HFFc6 (cell line): ENCODE results near the gene COX6B2. TPM values are rescaled to one million over a fixed set of nuclear protein-coding genes. Genes with fewer than 3 reads are reported as not detected.

Source experiments
- DNase-seq: peaks from one replicate; pipeline ENCODE4 v3.0.0-alpha.2; 2018
- H3K27ac Mint-ChIP-seq: 2 replicates; pipeline ENCODE4 v1.8.0; 2020; ENCODE audit warnings: mild to moderate bottlenecking, mixed read lengths
- H3K27me3 Mint-ChIP-seq: 2 replicates; pipeline ENCODE4 v1.8.0; 2021; ENCODE audit warnings: mild to moderate bottlenecking, moderate library complexity, mixed read lengths; ENCODE audit not compliant: insufficient read depth
- H3K36me3 Mint-ChIP-seq: 2 replicates; pipeline ENCODE4 v1.8.0; 2021; ENCODE audit warnings: low read depth, mixed read lengths
- H3K4me1 Mint-ChIP-seq: 2 replicates; pipeline ENCODE4 v1.8.0; 2020; ENCODE audit warnings: low read depth, mixed read lengths
- H3K4me3 Mint-ChIP-seq: 2 replicates; pipeline ENCODE4 v1.8.0; 2020; ENCODE audit warnings: mild to moderate bottlenecking, moderate library complexity, mixed read lengths
- H3K9me3 Mint-ChIP-seq: 2 replicates; pipeline ENCODE4 v1.8.0; 2020; ENCODE audit warnings: mild to moderate bottlenecking, mixed read lengths
- total RNA-seq, 6 experiments: library from RNA; stranded (reverse); fragmentation: NEBNext Ultra II Directional; extraction: Animal tissue kit (Norgen Biotek cat#: 25700); gene quantifications; 2 replicates in 1 of 6; 3 replicates in 5 of 6; pipeline ENCODE4 v1.2.3, GENCODE V29; 2021
- TF ChIP-seq, protein P1 (sequence below): fragments of 200-600 bp; sonication (generic); IDR thresholded peaks from 2 replicates; pipeline ENCODE4 v1.5.0; 2021; ENCODE audit warnings: antibody characterized with exemption, mild to moderate bottlenecking

Gene COX6B2
- total RNA-seq, 6 experiments from 2014 or later = not detected

DNA sequence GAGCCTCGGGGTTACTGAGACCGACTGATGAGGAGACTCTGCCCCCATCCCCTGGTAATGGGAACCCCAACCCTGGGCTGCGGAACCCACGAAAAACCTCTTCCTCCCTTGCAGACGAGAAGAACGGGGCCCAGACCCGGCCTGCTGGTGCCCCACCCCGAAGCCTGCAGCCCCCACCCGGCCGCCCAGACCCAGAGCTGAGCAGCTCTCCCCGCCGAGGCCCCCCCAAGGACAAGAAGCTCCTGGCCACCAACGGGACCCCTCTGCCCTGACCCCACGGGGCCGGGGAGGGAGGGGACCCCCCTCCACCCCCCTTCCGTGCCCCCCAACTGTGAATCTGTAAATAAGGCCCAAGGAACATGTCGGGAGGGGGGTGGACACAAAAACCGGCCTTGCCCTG is 42.7 kb downstream of the COX6B2 start:
- Mint-ChIP-seq H3K27me3 (peaks cover 3% of the 10 kb centered on the region), H3K27ac (no peak overlapping the region), H3K36me3 (peaks cover 9% of the 10 kb centered on the region; the same call in 1 of the 2 replicates), H3K4me1 (no peaks in the 10 kb centered on the region), H3K4me3 (no peak overlapping the region), H3K9me3 (no peaks in the 10 kb centered on the region)
- no peak for DNase-seq
- TF ChIP-seq, protein P1, sequence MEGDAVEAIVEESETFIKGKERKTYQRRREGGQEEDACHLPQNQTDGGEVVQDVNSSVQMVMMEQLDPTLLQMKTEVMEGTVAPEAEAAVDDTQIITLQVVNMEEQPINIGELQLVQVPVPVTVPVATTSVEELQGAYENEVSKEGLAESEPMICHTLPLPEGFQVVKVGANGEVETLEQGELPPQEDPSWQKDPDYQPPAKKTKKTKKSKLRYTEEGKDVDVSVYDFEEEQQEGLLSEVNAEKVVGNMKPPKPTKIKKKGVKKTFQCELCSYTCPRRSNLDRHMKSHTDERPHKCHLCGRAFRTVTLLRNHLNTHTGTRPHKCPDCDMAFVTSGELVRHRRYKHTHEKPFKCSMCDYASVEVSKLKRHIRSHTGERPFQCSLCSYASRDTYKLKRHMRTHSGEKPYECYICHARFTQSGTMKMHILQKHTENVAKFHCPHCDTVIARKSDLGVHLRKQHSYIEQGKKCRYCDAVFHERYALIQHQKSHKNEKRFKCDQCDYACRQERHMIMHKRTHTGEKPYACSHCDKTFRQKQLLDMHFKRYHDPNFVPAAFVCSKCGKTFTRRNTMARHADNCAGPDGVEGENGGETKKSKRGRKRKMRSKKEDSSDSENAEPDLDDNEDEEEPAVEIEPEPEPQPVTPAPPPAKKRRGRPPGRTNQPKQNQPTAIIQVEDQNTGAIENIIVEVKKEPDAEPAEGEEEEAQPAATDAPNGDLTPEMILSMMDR = no peak

DNA sequence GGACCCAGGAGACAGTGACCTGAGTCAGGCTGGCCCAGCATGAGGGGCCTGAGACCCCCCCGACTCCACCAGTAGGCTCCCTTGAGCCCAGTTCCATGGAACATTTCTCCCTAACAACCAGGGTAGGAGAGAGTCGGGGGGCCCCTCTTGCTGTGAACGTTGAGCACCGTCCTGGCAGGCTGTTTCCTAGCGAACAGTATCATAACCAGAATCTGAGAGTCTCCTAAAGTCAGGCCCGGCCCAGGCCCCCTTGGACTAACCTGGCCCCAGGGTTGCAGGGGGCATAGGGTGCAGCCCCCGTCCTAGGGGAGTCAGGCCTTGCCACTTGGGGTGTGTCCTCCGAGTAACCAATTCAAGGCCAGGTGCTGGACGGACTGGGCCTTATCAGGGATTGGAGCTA is 43.1 kb downstream of the COX6B2 start:
- TF ChIP-seq, protein P1 = no peak
- no peak overlapping the region for H3K27ac Mint-ChIP-seq
- H3K9me3 Mint-ChIP-seq = no peaks in the 10 kb centered on the region
- peaks cover 3% of the 10 kb centered on the region for H3K27me3 Mint-ChIP-seq
- peaks cover 13% of the 10 kb centered on the region; the same call in 1 of the 2 replicates for H3K36me3 Mint-ChIP-seq
- no peak overlapping the region for H3K4me3 Mint-ChIP-seq
- H3K4me1 Mint-ChIP-seq = no peaks in the 10 kb centered on the region
- no peak for DNase-seq

DNA sequence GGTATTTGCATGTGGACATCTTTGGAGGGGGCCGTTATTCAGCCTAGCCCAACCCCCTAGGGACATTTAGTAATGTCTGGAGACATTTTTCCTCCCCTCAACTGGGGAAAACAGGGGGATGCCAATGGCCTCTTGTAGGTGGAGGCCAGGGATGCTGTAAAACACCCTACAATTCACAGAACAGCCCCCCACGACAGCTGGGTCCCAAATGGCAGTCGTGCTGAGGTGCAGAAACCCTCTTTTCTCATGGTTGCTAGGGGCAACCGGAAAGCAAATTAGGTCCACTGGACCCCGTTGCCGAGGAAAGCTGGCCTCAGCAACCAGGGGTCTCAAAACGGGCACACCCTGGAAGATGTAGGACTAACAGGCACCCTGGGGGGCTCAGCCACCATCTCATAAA is 44.0 kb downstream of the COX6B2 start:
- Mint-ChIP-seq H3K27ac (no peak overlapping the region), H3K9me3 (no peaks in the 10 kb centered on the region), H3K36me3 (peaks cover 17% of the 10 kb centered on the region; the same call in 1 of the 2 replicates), H3K27me3 (peaks cover 1% of the 10 kb centered on the region; the same call in 1 of the 2 replicates), H3K4me1 (no peaks in the 10 kb centered on the region), H3K4me3 (no peak overlapping the region; the same call in 1 of the 2 replicates)
- no peak for DNase-seq
- TF ChIP-seq, protein P1 = no peak

DNA sequence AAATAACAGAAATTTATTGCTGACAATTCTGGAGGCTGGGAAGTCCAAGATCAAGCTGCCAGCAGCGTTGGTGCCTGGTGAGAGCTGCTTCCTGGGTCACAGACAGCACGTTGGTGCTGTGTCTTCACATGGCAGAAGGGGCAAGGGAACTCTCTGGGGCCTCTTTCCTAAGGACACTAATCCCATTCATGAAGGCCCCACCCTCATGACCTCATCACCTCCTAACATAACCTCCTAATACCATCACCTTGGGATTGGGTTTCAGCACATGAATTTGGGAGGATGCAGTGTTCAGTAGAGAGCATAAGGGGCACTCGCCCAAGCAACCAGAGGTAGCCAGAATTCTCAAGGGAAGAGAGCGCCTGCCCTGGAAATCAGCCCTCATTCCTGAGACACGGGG is 45.1 kb downstream of the COX6B2 start:
- TF ChIP-seq, protein P1 = no peak
- Mint-ChIP-seq H3K4me1 (no peaks in the 10 kb centered on the region), H3K27me3 (peaks cover 1% of the 10 kb centered on the region; the same call in 1 of the 2 replicates), H3K36me3 (peaks cover 17% of the 10 kb centered on the region; the same call in 1 of the 2 replicates), H3K4me3 (no peak overlapping the region), H3K9me3 (no peaks in the 10 kb centered on the region), H3K27ac (no peak overlapping the region)
- DNase-seq = no peak

DNA sequence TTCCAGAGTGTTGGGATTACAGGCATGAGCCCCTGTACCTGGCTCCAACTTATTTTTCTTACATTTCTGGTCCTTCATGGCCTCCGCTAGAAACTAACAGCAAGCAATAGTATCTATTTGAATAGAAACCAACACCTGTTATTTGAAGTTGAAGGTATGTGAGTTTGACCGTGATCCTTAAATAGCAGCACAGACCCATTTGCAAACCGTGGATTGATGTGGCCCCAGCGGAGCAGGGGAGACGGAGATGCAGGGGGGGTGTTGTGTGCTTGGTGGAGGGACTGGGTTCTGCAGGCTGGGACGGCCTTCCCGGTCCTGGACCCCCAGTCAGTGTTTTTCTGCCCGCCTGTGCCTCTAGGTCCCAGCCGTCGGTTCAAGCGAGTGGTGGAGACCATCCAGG is 46.2 kb downstream of the COX6B2 start:
- H3K4me1 Mint-ChIP-seq = no peaks in the 10 kb centered on the region
- no peak overlapping the region for H3K4me3 Mint-ChIP-seq
- H3K36me3 Mint-ChIP-seq = peaks cover 17% of the 10 kb centered on the region; the same call in 1 of the 2 replicates
- no peak for DNase-seq
- no peaks in the 10 kb centered on the region for H3K9me3 Mint-ChIP-seq
- no peaks in the 10 kb centered on the region; the same call in 1 of the 2 replicates for H3K27me3 Mint-ChIP-seq
- TF ChIP-seq, protein P1 = no peak
- H3K27ac Mint-ChIP-seq = no peak overlapping the region

DNA sequence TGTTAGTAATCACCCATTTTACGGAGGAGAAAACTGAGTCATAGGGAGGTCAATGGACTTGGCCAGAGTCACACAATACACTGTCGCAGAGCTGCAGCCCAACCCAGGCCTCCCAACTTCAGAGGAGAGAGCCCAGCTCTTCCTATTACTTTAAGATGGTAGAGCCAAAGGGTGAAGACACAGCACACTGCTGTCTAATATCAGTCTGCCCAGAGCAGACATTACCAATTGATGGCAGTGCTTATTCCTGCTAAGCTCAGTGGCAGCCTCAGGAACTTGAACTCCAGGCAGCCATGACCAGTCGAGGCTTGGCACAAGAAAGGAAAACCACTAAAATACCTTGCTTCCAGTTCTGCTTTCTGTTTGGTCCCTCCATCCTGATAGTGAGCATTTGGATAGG is 47.8 kb downstream of the COX6B2 start:
- Mint-ChIP-seq H3K4me3 (no peak overlapping the region), H3K36me3 (peaks cover 17% of the 10 kb centered on the region; the same call in 1 of the 2 replicates), H3K4me1 (0 out of 2 replicates have a peak, but pooled peaks cover 3% of the 10 kb centered on the region), H3K27me3 (no peaks in the 10 kb centered on the region; the same call in 1 of the 2 replicates), H3K27ac (no peak overlapping the region), H3K9me3 (no peaks in the 10 kb centered on the region)
- TF ChIP-seq, protein P1 = no peak
- no peak for DNase-seq
